ENCODE results near the gene NKAIN2.
"Not testable (repeated sequence)": the region's sequence is repeated elsewhere in the genome, so short reads cannot be mapped to it uniquely, and the experiment has no call there.

NKAIN2 gene

DNA sequence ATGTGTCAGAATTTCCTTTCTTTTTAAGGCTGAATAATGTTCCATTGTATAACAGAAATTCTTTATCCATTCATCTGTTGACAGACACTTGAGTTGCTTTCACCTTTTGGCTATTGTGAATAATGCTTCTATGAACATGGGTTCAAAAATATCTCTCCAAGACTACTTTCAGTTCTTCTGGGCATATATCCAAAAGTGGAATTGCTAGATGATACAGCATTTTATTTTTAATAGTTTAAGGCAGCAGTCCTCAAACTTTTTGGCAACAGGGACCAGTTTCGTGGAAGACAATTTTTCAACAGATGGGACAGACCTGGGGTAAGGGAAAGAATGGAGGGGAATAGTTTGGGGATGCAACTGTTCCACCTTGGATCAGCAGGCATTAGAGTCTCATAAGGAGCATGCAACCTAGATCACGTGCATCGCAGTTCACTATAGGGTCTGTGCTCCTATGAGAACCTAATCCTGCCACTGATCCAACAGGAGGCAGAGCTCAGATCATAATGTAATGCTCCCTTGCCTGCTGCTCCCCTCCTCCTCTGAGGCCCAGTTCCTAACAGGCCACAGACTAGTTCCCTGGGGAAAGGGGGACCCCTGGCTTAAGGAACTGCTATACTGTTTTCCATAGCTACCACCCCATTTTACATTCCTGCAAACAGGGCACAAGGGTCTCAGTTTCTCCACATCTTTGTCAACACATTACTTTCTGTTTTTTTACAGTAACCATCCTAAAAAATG lies 918.6 kb downstream of the NKAIN2 start:
- DNase-seq: no peak

DNA sequence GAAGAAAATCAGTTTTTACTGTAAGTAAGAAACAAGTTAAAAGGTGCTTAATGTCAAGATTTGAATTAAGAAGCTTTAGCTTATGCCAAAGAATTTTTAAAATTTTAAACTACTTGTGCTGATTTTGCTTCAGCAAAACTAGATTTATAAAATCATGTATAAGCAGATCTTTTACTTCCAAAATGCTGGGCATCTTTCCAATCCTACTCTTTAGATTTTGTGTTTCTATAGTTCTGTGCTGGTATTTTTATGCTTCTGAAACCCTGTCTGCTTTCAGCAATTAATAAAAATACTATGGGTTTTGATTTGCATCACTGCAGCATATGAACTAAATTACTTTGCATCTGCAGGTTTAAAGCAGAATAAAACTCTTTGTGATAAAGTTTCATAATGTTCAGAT lies 920.0 kb downstream of the NKAIN2 start:
- no peak for DNase-seq

DNA sequence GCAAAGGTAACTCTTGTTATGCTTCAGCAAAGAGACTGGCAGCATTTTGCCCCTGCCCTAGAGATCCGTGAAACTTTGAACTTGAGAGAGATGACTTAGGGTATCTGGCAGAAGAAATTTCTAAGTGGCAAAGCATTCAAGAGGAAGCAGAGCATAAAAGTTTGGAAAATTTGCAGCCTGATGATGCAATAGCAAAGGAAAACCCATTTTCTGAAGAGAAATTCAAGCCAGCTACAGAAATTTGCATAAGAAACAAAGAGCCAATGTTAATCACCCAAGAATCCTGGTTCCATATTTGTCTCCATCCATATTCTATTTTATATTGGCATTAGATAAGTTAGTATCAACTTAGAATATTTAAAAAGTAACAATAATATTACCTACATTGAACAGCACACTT lies 934.1 kb downstream of the NKAIN2 start:
- DNase-seq: not testable (repeated sequence)

DNA sequence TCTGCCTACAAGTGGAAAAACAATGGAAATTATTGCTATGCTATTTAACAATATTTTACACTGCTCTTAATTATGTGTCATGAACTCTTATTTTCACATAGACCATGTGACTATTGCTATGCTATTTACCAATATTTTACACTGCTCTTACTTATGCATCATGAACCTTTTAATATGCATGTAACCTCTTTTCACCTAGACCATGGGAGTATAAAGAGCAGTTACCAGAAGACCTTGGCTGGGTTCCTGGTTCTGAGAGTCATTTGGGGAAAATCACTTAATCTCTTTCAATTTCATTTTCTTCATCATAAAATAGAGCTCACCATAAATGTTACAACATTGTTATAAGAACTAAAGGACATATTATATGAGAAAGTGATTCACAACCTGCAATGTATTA lies 934.8 kb downstream of the NKAIN2 start:
- no peak for DNase-seq

DNA sequence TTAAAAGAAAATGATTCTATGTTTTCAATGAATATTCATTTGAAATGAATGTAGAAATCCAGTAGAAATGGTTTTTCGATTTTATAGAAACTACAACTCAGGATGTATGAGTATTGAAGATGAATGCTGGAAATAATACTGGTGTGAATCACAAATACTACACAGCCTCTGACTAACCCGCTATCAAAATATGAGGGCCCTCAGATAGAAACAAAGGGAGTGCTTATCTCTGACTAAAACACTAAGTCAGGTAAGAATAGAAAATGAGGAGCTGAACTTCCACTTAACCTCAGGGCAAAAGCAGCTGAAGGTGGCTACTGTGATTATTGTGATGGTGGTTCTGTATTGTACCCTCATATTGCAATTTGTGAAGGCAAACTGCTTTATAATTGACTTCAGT lies 937.7 kb downstream of the NKAIN2 start:
- no peak for DNase-seq

DNA sequence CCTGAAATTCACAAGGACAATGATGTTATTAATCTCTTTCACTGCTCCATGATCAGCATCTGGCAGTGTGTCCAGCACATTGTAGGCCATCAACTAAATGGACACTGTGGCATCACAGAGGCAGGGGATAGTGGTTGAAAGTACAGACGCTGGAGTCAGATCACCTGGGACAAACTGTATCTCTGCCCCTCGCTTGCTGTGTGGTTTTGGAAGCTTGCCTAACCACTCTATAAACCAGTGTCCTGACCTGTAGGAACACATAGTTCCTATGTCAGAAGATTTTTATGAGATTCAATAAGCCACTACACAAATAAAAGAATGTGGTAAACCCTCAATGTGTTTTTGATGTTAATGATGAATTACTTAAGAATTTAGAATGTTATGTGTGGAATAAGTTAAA lies 939.3 kb downstream of the NKAIN2 start:
- no peak for DNase-seq

DNA sequence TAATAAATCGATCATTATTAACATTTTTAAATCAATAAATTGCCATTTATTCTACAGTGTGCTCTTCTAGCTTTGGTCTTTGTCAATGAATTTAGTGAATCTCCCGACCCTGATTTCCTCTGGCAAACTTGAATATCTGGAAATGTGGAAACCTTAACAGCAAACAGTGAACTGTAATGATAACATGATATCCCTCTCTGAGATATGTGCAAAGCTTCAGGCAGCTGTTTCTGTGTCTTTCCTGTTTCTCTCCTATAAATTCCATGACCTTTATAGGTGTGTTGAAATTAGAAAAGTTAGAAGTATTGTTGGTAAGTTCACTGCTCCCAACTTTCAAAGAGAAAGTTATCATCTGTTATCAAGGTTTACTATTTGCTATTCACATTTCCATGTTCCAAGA lies 939.8 kb downstream of the NKAIN2 start:
- no peak for DNase-seq

DNA sequence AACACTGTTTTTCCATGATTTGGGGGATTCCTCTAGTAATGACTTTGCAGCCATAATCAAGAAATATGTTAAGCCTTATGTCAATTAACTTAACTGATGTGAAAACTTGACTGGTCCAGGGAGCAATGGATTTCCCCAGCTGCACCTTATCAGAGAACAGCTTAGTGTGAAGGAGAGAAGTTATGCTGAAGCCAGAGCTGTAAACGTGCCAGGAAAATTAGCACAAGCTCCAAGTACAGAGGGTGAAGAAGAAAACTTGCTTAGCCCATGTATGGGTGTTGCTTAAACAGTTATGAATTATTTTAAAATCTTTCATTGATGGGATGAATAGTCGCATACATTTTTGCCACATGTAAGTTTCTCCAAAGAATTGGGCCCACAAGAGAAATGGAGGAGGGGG lies 943.7 kb downstream of the NKAIN2 start:
- no peak for DNase-seq

DNA sequence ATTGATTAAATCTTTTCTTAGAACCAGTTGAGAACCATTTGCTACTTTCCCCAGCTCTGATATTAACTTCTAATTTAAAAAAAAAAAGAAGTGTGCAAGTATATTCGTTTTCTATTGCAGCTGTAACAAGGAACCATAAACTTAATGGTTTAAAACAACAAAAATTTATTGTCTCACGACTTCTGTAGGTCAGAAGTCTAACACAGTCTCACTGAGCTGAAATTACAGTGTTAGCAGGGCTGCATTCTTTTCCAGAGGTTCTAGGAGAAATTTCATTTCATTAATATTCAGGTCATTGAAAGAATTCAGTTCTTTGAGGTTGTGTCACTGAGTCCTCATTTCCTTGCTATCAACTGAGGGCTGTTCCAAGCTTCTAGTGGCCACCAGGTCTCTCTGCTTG lies 945.1 kb downstream of the NKAIN2 start:
- DNase-seq: no peak

DNA sequence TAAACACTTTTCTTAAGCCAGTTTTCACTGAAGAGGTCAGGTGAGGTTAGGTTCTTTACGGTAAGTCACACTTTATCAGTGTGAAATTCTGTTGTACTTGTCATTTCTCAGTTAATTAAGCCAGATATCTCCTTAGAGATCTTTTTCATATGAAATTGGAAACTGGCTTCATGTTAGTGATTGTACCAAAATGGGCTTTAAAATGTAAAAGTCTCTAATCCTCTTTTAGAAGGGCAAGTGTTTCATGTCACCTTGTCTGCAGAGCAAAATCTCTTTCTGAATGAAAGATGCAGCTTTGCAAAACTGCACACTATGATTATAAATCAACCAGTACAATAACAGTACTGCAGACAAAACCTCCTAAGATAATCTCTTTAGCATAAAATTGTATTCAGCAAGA lies 949.3 kb downstream of the NKAIN2 start:
- no peak for DNase-seq

DNA sequence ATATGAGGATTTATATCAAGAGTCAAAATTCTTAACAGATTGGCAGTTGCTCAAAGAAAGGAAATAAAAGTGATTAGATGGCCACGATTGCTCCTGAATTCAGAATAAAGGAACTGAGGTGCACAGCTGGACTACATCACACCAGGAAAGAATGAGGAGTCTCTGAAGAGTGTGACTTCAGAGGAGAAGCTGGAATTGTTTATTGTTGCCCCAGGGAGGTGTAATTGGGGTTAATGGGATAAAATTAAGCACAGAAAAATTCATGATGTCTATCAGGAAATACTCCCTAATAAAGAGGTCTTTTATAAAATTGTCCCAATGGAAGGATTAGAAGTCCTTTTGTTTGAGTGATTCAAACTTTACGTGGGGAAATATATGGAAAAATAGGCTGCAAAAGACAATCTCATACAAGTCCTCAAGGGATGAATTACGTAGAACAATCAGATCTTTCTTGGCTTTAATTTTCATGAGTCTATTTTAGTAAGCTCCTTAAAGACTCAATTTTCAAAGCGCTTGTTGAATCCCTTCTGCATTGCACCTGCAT lies 950.0 kb downstream of the NKAIN2 start:
- DNase-seq: no peak

DNA sequence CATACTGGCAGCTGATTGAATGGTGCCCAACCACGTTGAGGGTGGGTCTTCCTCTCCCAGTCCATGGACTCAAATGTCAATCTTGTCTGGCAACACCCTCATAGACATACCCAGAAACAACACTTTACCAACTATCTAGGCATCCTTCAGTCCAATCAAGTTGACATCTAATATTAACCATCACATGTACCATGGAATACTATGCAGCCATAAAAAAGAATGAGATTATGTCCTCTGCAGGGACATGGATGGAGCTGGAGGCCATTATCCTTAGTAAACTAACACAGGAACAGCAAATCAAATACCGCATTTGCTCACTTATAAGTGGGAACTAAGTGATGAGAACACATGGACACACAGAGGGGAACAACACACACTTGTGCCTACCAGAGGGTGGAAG lies 951.7 kb downstream of the NKAIN2 start:
- DNase-seq: no peak

DNA sequence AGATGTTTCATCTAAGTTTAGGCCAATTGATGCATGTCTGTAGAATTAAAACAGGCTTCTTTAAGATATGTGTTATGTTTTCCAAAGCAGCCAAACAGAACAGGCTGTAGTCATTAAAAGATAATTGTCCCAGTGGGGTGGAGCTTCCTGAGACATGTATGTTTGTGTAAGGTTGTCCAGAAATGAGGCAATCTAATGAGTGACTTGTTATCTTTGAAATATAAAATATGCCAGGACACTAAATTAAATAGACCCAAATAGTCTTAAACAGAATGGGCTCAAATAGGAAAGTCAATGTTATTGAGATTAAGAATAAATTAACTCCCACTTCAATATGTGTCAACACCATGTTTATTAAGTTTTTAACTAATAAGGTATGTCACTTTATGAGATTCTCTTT lies 953.9 kb downstream of the NKAIN2 start:
- DNase-seq: no peak

DNA sequence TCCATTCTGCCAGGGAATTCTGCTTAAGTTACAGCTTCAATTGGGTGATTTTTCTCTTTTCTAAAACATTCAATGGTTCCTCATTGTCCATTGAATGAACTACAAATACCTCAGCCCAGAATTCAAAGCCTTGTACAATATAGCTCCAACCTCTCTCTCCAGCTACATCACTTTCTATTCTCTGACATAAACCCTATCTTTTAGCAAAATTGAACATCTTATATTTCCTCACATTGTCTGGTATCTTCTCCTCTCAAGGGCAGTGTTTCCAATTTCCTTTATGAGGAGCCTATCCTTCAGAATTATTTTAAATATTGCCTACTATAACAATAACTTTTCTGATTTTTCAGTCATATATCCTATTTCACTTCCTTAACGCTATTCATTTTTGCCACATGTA lies 955.0 kb downstream of the NKAIN2 start:
- no peak for DNase-seq

DNA sequence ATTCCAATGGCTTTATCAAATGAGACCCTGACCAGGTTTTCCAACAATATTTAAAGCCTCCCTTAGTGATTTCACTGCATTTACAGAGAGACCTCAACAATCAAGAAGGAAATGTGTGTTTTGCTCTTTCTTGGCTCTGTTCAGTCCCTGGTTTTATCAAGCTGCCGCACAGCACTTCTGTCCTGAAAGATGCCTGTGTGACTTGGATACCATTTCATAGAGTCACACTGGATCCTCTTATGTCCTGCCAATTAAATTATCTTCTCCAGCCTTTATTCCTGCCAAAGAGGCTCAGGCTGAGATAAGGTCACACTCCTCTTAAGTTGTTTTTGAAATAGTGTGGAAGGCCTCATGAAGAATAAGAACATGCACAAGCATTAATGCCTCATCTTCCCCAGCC lies 961.6 kb downstream of the NKAIN2 start:
- no peak for DNase-seq

DNA sequence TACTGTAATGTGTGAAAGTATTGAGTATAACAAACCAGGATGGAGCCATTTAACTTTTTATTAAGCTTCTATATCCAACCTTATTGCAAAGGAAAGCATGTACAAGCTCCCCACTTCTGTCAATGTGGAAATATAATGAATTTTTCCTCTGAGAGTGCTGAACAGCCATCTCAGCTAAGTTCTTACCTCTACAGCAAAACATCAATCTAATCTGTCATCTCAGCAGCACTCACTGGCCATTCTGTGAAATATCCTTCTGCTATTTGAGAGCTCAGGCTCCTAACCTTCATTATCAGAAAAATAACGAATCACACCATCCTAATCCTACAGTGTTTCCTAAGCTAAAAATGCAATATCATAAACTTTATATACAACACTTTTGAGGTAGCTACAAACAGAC lies 964.6 kb downstream of the NKAIN2 start:
- DNase-seq: no peak

DNA sequence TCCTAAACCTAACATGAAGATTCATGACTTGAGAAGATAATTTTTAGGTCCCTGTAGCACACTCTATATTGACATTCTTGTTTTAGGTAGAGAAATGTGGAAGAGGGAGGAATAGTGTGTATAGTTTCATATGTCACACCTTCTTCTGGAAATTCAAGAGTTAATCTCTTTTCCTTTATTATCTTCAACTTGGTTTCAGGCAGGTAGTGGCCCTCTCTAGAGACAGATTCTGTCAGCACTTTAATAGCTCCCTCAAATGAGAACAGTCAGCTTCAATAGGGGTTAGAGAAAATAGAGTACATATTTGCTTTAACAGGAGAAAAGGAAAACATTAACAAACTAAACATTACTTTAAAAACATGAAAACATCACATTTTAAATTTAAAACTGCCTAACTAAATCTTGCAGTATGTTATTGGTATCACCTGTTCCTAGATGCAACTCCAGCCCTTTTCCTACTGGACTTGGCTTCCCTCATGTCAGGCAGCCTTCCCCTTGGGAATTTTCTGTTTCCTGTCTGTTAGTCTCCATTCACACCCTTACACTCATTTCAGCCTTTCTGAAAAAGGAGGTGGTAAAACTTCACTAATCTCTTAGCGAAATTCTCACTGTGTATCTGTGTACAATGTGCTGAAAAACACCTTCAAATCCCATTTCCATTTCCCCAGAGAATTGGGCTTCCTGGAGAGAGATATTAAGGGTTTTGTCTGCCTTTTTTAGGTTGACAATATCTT lies 966.3 kb downstream of the NKAIN2 start:
- DNase-seq: no peak

DNA sequence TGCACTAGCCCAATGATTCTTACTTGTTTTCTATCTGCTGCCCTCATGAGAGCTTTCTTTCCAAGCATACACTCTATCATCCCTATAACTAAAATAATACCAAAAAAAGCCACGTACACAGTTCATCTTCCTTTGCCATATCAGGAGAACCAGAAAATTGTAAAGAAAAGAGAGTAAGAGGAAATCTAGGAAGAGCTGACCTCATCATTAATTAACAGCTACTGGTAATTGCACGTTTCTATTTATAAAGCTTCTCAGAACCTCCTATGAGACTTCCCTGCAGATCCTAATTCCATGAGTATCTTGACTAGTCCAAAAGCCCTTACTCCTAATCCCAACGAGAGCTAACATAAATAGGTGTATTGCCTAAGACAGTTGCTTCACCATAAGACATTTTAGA lies 967.1 kb downstream of the NKAIN2 start:
- no peak for DNase-seq

DNA sequence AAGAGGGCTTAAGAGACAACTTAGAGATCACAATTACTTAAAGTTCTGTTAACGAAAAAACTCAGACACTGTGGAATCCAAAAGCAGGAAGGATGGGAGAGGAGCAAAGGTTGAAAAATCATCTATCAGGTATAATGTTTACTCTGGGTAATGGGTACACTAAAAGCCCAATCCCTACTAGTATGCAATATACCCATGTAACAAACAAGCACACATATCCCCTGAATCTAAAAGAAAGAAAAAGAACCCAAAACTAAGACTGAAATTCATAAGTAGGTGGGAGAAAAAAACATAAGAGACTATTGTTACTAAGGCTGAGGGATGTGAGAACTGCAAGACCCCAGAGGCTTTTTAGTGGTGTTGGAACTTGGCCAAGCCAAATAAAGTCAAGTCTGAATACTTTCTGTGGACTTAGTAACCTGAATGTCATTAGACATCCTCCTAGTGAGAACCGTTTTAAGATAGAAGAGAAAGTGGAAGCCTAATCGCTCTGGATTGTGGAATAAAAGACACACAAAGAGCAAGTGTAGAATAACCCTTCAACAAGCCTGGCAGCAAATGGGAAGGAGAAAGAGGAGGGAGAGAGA lies 969.2 kb downstream of the NKAIN2 start:
- DNase-seq: no peak

DNA sequence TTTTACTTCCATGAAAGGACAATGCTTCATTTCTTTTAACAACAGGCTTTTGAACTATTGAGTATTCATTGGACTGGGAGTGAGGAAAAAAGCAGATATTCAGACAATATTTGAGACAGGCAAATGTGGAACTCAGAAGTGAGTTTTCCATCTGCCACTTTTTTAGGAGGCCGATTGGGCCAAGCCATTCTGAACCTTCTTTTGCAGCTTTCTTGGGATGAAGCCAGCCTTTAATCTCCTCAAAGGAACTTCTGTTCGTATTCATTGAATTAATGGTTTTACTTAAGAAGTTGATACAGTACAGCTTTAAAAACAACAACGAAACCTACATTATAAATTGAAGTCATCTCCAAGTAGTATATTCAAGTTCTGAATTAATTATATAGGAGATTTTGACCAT lies 971.5 kb downstream of the NKAIN2 start:
- no peak for DNase-seq

DNA sequence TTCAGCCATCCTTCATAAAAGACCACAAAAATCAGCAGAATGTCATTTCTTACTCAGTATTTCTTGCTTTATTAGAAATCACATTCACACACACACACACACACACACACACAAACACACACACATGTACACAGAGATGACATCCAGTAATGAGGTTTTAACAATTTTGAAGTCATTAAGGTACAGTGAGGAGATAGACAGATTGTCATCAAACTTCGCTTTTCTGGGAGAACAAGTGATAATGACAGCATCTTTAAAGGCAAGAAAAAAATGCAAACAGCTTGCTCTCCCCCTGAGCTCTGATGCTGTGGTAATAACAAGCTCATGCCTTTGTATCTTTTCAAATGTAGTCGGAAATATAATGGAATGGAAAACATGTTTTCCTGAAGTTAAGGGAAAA lies 974.2 kb downstream of the NKAIN2 start:
- DNase-seq: no peak

DNA sequence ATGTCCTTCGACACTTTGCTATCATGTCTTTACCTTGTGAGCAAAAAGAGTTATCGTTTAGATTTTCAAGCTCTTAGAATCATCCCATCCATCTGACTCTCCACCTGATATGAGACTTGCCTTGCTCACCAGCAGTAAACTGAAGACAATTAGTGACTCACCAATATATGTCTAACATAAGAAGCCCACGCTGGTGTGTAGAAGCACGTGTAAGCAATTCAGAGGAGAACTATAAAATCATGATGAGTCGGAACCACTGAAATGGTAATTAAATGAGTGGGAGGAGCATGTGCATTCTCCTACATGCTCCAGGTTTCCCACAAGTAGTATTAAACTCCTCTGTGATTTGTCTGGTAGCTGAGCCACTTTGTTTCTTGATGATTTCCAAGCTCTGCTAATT lies 977.0 kb downstream of the NKAIN2 start:
- no peak for DNase-seq

DNA sequence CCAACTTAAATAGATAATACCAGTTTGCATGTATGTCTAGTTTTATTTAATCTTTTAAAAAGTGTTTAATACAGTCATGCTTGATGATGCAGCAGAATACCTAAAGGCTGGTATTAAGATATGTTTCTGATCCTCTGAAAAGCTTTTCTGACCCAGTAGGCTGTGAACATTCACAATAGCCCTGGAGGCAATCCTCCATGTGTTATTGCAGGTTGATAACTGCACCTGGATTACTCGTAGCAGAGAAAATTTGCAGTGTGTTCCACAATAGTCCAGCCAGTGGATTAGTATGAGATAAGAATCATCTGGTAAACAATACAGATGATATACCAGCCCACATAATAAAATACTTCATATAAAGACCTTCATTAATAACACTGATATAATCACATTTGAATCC lies 979.7 kb downstream of the NKAIN2 start:
- no peak for DNase-seq

DNA sequence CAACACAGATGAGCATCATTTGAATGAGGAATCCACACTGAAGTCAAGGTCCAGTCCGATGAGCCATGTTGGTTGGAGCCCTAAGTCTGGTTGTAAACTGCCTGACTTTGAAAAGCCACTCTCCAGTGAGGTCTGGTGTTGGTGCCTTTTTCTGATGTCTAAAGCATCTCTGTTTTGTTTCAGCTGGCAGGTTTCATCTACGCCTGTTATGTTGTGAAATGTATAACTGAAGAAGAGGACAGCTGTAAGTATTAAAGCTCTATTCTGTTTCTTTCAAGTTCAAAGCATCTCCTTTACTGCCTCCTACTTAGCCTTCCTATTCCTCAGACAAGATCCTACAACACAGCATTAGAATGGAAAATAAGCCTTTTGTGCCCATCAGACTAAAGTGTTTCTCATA lies 987.5 kb downstream of the NKAIN2 start:
- no peak for DNase-seq

Data from activated CD4-positive, alpha-beta T cell treated with anti-CD3 and anti-CD28 coated beads, Interleukin-2, amount 50 U/mL, for 1 hour (primary cell).